ENCODE results near the gene ALK.

DNA sequence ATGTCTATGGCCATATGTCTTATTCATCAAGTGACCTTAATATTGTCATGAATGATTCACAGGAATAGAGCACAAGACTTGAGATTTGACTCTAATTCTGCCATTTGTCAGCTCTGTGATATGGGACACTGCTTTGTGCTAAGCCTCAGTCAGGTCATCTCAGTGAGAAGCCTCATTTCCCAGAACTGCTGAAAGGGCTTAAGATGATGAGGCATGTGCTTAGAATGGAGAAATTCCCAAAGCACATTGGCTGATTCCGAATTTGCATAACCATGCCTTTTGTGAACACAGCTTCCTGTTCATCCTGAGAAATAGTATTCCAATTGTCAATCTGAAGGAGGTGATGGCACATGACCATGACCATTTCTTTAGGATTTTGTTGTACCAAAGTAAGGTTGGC is 218.1 kb downstream of the ALK start:
- no peak for TF ChIP-seq CTCF (conservative IDR thresholded peaks at IDR 0.05; ENCODE audit: low read depth, low read length)
- TF ChIP-seq EZH2 (IDR thresholded peaks at IDR 0.05; ENCODE audit: borderline replicate concordance, low read depth, low read length, poor library complexity, severe bottlenecking): no peak

All from A673 (cell line).